Middle frontal gyrus (tissue), 1 donor: ENCODE data around the gene KANK4.

Experiments used
- DNase-seq: peaks from one replicate; pipeline ENCODE4 v3.0.0-alpha.2; 2015; ENCODE audit warnings: low spot score; ENCODE audit errors: extremely low spot score

Gene KANK4

DNA sequence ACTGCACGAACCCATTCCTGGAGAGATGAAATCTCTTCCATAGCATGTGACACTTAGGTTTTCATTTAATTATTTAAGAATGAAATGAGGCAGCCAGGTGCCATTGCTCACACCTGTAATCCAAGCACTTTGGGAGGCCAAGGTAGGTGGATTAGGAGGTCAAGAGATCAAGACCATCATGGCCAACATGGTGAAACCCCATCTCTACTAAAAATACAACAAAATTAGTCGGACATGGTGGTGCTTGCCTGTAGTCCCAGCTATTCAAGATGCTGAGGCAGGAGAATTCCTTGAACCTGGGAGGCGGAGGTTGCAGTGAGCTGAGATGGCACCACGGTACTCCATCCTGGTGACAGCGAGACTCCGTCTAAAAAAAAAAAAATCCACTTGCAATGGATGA lies 106.8 kb downstream of the KANK4 start:
- no peak for DNase-seq

GRCh38 chr1:62210960-62211359 lies 108.3 kb downstream of the KANK4 start:
- DNase-seq: no peak

DNA sequence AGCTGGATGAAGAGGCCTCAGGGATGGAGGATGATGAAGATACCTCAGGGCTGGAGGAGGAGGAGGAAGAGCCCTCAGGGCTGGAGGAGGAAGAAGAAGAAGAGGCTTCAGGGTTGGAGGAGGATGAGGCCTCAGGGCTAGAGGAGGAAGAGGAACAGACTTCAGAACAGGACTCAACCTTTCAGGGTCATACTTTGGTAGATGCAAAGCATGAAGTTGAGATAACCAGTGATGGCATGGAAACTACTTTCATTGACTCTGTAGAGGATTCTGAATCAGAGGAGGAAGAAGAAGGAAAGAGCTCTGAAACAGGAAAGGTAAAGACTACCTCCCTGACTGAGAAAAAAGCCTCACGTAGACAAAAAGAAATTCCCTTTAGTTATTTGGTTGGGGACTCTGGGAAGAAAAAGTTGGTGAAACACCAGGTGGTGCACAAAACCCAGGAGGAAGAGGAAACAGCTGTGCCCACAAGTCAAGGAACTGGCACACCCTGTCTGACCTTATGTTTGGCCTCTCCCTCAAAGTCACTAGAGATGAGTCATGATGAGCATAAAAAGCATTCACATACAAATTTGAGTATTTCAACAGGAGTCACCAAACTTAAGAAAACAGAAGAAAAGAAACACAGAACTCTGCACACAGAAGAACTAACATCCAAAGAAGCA lies 109.2 kb downstream of the KANK4 start:
- no peak for DNase-seq

GRCh38 chr1:62208970-62209369 lies 110.3 kb downstream of the KANK4 start:
- DNase-seq: no peak

DNA sequence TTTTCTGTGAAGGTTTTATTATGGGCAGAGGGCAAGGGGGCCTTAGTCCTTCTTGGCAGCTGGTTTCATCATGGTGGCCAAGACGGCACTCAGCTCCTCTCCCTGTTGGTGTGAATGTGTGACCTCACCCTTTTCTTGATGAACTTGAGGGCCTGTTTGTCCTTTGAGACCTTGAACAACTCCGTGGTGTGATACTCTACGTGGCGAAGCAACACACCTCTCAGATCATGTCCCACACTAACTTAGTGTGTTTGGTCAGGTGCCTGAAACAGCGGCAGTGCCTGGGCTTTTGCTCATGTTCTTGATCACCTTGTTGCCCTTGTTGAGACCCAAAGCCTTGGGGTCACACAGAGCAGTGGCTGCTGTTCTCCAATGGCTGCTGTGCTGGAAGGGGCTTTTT lies 111.1 kb downstream of the KANK4 start:
- DNase-seq: no peak

GRCh38 chr1:62207187-62207586 lies 112.0 kb downstream of the KANK4 start:
- DNase-seq: no peak

GRCh38 chr1:62198781-62199125 lies 120.5 kb downstream of the KANK4 start:
- DNase-seq: no peak

DNA sequence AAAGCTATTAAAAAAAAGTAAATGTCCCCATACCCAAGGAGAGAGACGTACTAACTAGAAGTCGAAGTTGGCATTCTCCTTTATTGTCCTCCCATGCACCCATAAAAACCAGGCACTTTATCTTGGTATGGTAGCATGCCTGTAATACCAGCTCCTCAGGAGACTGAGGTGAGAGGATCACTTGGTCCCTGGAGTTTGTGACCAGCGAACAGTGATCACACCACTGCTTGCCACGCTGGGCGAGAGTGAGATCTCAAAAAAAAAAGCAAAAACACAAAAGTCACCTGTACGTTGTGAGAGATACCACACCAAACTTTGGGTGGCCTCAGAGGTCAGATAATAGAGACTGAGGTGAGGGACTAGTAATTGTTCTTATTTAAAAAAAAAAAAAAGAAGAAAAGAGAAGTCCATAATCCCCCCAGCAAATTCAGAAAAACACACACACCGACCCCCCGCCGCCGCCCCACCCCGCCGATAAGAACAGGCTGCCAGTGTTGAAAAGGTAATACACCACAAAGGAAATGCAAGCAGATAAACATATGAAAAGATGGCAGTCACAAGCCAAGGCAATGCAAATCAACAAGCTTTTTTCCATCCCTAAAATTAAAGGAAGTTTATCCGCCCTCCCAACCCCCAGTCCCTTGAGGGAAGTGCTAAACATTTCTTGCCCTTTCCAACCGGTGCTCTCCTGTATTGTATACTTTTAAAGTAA lies 121.0 kb downstream of the KANK4 start:
- no peak for DNase-seq

DNA sequence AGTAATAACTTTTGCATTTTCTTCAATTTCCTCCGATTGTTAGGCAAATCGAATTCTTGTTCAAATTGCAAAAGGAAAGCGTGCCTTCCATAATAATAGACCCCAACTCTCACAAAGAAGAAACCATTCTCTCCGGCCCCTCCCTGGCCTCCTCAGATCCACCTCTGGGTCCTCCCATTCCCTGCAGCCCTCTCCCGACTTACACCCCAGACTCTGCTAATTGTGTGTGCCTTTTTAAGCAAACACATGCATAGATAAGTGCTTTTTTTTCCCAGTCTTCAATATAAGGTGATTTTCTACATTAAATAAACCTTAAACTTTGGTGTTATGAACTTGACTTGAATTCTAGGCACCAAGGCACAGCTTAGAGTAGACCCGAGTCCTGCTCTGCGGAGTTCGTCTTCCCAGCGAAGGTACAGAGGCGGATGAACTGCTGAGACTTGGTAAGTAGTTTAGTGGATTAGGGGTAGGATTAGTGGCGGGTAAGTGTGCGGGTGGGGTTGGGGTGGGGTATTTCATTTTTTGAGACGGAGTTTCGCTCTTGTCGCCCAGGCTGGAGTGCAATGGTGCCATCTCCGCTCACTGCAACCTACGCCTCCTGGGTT lies 123.0 kb downstream of the KANK4 start:
- no peak for DNase-seq

- no peak for DNase-seq
Observed at GRCh38 chr1:62194651-62195544, 124.3 kb downstream of the KANK4 start, which contains the start of gene L1TD1. TSS of gene L1TD1 (plus strand) at chr1:62194849. CDS start at chr1:62206629, 11,780 bp downstream.

- DNase-seq: no peak
Observed at GRCh38 chr1:62188111-62188510, 131.1 kb downstream of the KANK4 start.

DNA sequence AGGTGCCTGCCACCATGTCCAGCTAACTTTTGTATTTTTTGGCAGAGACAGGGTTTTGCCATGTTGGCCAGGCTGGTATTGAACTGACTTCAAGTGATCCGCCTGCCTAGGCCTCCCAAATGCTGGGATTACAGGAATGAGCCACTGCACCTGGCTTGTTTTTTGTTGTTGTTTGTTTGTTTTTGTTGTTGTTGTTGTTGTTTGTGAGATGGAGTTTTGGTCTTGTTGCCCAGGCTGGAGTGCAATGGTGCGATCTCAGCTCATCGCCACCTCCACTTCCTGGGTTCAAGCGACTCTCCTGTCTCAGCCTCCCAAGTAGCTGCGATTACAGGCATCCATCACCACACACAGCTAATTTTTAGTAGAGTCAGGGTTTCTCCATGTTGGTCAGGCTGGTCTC lies 131.7 kb downstream of the KANK4 start:
- no peak for DNase-seq
